GM12878 (cell line): ENCODE results near the gene PRDM2. TPM values are rescaled to one million over a fixed set of nuclear protein-coding genes. Genes with fewer than 3 reads are reported as not detected.

Experiments
- ATAC-seq: fragments of 200-7000 bp; cut with Tn5 transposase; 3 replicates; pipeline ENCODE4 v1.9.1; 2020; ENCODE audit warnings: mild to moderate bottlenecking, moderate library complexity
- BruUV-seq: library from RNA; stranded (reverse); fragments of 400-500 nt; replicated peaks from 2 replicates; lab custom pipeline; 2021; lab: Mats Ljungman, UMichigan
- CTCF ChIA-PET: fragments of 300-600 bp; sonication (Branson Sonifier 250); formaldehyde crosslinking; extraction: SDS; loops from one replicate; lab custom pipeline; 2021; ENCODE audit warnings: inconsistent platforms; lab: Yijun Ruan, JAX
- POLR2A ChIA-PET: fragments of 350-600 bp; formaldehyde crosslinking; extraction: SDS; loops from one replicate; lab custom pipeline; 2021; ENCODE audit warnings: inconsistent platforms; lab: Charles Lee
- RAD21 ChIA-PET: fragments of 300-600 bp; sonication (Branson Sonifier 250); formaldehyde crosslinking; loops from one replicate; lab custom pipeline; 2023; ENCODE audit warnings: antibody characterized with exemption; ENCODE audit not compliant: unreplicated experiment; lab: Charles Lee
- SMC1A ChIA-PET: fragments of 300-600 bp; sonication (Branson Sonifier 250); formaldehyde crosslinking; loops from one replicate; lab custom pipeline; 2023; ENCODE audit not compliant: unreplicated experiment, uncharacterized antibody; lab: Charles Lee
- DNase-seq: peaks from one replicate; pipeline ENCODE4 v3.0.0-alpha.2; 2011; ENCODE audit warnings: low read depth, low spot score
- FAIRE-seq: peaks from 3 replicates; lab custom pipeline; 2011; peaks lifted over from hg19 to GRCh38; lab: Jason Lieb, UNC
- H2AFZ ChIP-seq: 2 replicates; pipeline ENCODE4 v1.6.0; 2011; ENCODE audit warnings: low read depth, low read length, control low read depth; ENCODE audit not compliant: control insufficient read depth
- H3K27ac ChIP-seq: 2 replicates; pipeline ENCODE4 v1.5.1; 2011; ENCODE audit warnings: control low read depth; ENCODE audit not compliant: control insufficient read depth, insufficient read depth
- H3K27me3 ChIP-seq, 2 experiments: replicated peaks in 1 of 2; 2 replicates each; pipeline versions ENCODE4 v1.6.0 to v1.6.1; 2011; ENCODE audit warnings: low read length in 1 of 2; ENCODE audit not compliant: control insufficient read depth in 2 of 2, insufficient read depth in 2 of 2
- H3K36me3 ChIP-seq, 2 experiments: 2 replicates each; pipeline ENCODE4 v1.5.1; 2011; ENCODE audit warnings: low read length in 1 of 2; ENCODE audit not compliant: control insufficient read depth in 2 of 2, insufficient read depth in 2 of 2
- H3K4me1 ChIP-seq: 2 replicates; pipeline ENCODE4 v1.6.1; 2011; ENCODE audit warnings: mild to moderate bottlenecking, low read length, moderate library complexity, mixed read lengths; ENCODE audit not compliant: control insufficient read depth, insufficient read depth
- H3K4me2 ChIP-seq: 2 replicates; pipeline ENCODE4 v1.6.0; 2011; ENCODE audit warnings: control low read depth; ENCODE audit not compliant: control insufficient read depth, insufficient read depth
- H3K4me3 ChIP-seq: fragments of 200-600 bp; sonication (generic); 2 replicates; pipeline ENCODE4 v1.5.1; 2016
- H3K79me2 ChIP-seq: 2 replicates; pipeline ENCODE4 v1.6.0; 2011; ENCODE audit warnings: low read length; ENCODE audit not compliant: control insufficient read depth, insufficient read depth
- H3K9ac ChIP-seq: 2 replicates; pipeline ENCODE4 v1.8.0; 2011; ENCODE audit warnings: low read length, control low read depth, mixed read lengths; ENCODE audit not compliant: control insufficient read depth, insufficient read depth
- H3K9me3 ChIP-seq: replicated peaks from 3 replicates; pipeline ENCODE4 v1.5.1; 2011; ENCODE audit warnings: mild to moderate bottlenecking, low read length; ENCODE audit not compliant: control insufficient read depth, insufficient read depth
- H4K20me1 ChIP-seq: 2 replicates; pipeline ENCODE4 v1.6.0; 2011; ENCODE audit not compliant: control insufficient read depth, insufficient read depth
- BCL11A ChIP-seq: IDR thresholded peaks from 2 replicates; pipeline ENCODE4 v1.6.1; 2011; ENCODE audit warnings: low read depth, low read length
- CBX3 ChIP-seq: fragments of 200-600 bp; sonication (generic); IDR thresholded peaks from 2 replicates; pipeline ENCODE4 v1.6.1; 2016; ENCODE audit warnings: low read depth, borderline replicate concordance
- GABPA ChIP-seq: IDR thresholded peaks from 2 replicates; pipeline ENCODE4 v1.6.1; 2014; ENCODE audit warnings: antibody characterized with exemption, low read depth, mild to moderate bottlenecking, inconsistent platforms
- HDAC2 ChIP-seq: fragments of 200-600 bp; sonication (generic); IDR thresholded peaks from 2 replicates; pipeline ENCODE4 v1.6.1; 2017
- HDGF ChIP-seq: fragments of 450-650 bp; IDR thresholded peaks from 2 replicates; pipeline ENCODE4 v1.6.1; 2016; ENCODE audit warnings: antibody characterized with exemption
- RUNX3 ChIP-seq: IDR thresholded peaks from 2 replicates; pipeline ENCODE4 v1.6.1; 2012; ENCODE audit warnings: low read length, inconsistent platforms
- SREBF1 ChIP-seq: IDR thresholded peaks from 2 replicates; pipeline ENCODE4 v1.6.1; 2012; ENCODE audit warnings: mild to moderate bottlenecking, low read length
- STAT1 ChIP-seq: fragments of 450-650 bp; conservative IDR thresholded peaks from 2 replicates; pipeline ENCODE4 v1.6.1; 2014; ENCODE audit warnings: antibody characterized with exemption, mild to moderate bottlenecking
- ZNF207 ChIP-seq: fragments of 450-650 bp; IDR thresholded peaks from 2 replicates; pipeline ENCODE4 v1.6.1; 2014; ENCODE audit warnings: antibody characterized with exemption, mild to moderate bottlenecking, borderline replicate concordance
- ZNF217 ChIP-seq: fragments of 450-650 bp; IDR thresholded peaks from 2 replicates; pipeline ENCODE4 v1.6.1; 2017; ENCODE audit warnings: antibody characterized with exemption, mild to moderate bottlenecking
- ZNF274 ChIP-seq: IDR thresholded peaks from one replicate; pipeline ENCODE4 v1.8.0; 2011; ENCODE audit not compliant: insufficient read length, insufficient read depth
- WGBS: methylation state at CpG from one replicate; pipeline ENCODE4 v1.1.6; 2016; ENCODE audit warnings: low lambda C conversion rate; ENCODE audit not compliant: insufficient replicate concordance, insufficient coverage; ENCODE audit errors: missing lambda C conversion rate; 5-methylcytosine and 5-hydroxymethylcytosine counted together
- in situ Hi-C: fragments of 300-500 bp; cut with MboI; formaldehyde crosslinking; loops from 9 replicates; pipeline ENCODE4 v1.14.3; 2018; ENCODE audit warnings: mixed read lengths
- intact Hi-C: fragments of 100-400 bp; cut with micrococcal nuclease; formaldehyde crosslinking; loops from one replicate; pipeline ENCODE4 v1.14.2; 2022; ENCODE audit not compliant: unreplicated experiment
- polyA plus RNA-seq, 11 experiments: library from polyadenylated mRNA; depleted of rRNA in 4 of 11; unstranded in 6 of 11; stranded (reverse) in 5 of 11; fragments of >200 nt; fragmentation: Nextera tagmentation in 4 of 11; fragmentation: Illumina TruSeq in 1 of 11; extraction: Ambion mirVana in 4 of 11; extraction: Trizol in 1 of 11; gene quantifications; 1 replicate in 1 of 11; 2 replicates in 10 of 11; pipeline versions ENCODE4 v1.2.1 to v1.2.3, GENCODE V29; 2011 to 2016; ENCODE audit warnings: inconsistent platforms in 2 of 11, missing spikeins in 2 of 11, low read depth in 1 of 11
- total RNA-seq, 4 experiments: library from RNA; depleted of rRNA in 3 of 4; stranded (reverse); fragments of >200 nt in 3 of 4; fragmentation: Illumina TruSeq in 1 of 4; extraction: Trizol in 1 of 4; gene quantifications; 2 replicates each; pipeline versions ENCODE4 v1.2.1 to v1.2.3, GENCODE V29; 2013 to 2021
- TF ChIP-seq, protein P1 (sequence below): IDR thresholded peaks from 2 replicates; pipeline ENCODE4 v1.6.1; 2012; ENCODE audit warnings: low read depth, low read length, improper control_type of control experiment
- TF ChIP-seq, protein P2 (sequence below): fragments of 450-650 bp; formaldehyde crosslinking; IDR thresholded peaks from 2 replicates; pipeline ENCODE4 v1.4.0; 2020; ENCODE audit warnings: mild to moderate bottlenecking, moderate library complexity
- TF ChIP-seq, protein P3 (sequence below): fragments of 450-650 bp; IDR thresholded peaks from 2 replicates; pipeline ENCODE4 v1.6.1; 2016; ENCODE audit warnings: mild to moderate bottlenecking
- TF ChIP-seq, protein P4 (sequence below): IDR thresholded peaks from 2 replicates; pipeline ENCODE4 v1.6.1; 2012; ENCODE audit warnings: low read length, inconsistent platforms
- TF ChIP-seq, protein P5 (sequence below): fragments of 150-350 bp; IDR thresholded peaks from 2 replicates; pipeline ENCODE4 v1.6.1; 2014; ENCODE audit warnings: mild to moderate bottlenecking, low read depth, low read length

PRDM2 gene
- total and polyA plus RNA-seq, 10 of the 15 experiments (the other 5 are each of a cell fraction or from before 2014, with no cell fraction given), result 8.4 to 45.1 (median 23.5) TPM

DNA sequence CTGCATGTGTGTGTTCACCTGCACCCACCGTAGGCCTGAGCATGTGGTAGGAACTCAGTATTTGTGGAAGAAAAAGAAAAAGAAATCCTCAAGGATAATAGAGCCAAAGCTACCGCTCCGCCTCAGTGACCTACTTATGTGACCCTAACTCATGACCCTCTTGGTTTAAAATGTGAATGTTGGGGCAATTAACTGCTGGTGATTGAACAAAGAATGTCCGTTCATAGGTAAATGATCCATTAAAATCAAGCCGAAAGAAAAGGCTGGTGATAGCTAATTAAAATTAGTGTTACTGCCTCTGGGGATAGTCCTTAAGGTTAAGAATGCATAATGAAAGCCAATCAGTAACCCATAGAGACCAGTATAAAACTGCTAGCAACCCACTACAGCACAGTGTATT, 98.1 kb downstream of the PRDM2 start:
- CTCF ChIA-PET, result no interaction called here

More for the DNA sequence above, 98.1 kb downstream of the PRDM2 start:
- DNase-seq (no peak), ATAC-seq (no peak), FAIRE-seq (no peak)
- BruUV-seq, result no TSS peak
- TF ChIP-seq HDGF (no peak), RUNX3 (no peak), HDAC2 (no peak), CBX3 (no peak), ZNF207 (no peak), ZNF217 (no peak), SREBF1 (no peak), STAT1 (no peak), ZNF274 (no peak), GABPA (no peak), BCL11A (no peak)
- TF ChIP-seq, protein P1, sequence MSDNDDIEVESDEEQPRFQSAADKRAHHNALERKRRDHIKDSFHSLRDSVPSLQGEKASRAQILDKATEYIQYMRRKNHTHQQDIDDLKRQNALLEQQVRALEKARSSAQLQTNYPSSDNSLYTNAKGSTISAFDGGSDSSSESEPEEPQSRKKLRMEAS, result no peak
- TF ChIP-seq, protein P2, sequence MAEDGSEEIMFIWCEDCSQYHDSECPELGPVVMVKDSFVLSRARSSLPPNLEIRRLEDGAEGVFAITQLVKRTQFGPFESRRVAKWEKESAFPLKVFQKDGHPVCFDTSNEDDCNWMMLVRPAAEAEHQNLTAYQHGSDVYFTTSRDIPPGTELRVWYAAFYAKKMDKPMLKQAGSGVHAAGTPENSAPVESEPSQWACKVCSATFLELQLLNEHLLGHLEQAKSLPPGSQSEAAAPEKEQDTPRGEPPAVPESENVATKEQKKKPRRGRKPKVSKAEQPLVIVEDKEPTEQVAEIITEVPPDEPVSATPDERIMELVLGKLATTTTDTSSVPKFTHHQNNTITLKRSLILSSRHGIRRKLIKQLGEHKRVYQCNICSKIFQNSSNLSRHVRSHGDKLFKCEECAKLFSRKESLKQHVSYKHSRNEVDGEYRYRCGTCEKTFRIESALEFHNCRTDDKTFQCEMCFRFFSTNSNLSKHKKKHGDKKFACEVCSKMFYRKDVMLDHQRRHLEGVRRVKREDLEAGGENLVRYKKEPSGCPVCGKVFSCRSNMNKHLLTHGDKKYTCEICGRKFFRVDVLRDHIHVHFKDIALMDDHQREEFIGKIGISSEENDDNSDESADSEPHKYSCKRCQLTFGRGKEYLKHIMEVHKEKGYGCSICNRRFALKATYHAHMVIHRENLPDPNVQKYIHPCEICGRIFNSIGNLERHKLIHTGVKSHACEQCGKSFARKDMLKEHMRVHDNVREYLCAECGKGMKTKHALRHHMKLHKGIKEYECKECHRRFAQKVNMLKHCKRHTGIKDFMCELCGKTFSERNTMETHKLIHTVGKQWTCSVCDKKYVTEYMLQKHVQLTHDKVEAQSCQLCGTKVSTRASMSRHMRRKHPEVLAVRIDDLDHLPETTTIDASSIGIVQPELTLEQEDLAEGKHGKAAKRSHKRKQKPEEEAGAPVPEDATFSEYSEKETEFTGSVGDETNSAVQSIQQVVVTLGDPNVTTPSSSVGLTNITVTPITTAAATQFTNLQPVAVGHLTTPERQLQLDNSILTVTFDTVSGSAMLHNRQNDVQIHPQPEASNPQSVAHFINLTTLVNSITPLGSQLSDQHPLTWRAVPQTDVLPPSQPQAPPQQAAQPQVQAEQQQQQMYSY, result no peak
- TF ChIP-seq, protein P3, sequence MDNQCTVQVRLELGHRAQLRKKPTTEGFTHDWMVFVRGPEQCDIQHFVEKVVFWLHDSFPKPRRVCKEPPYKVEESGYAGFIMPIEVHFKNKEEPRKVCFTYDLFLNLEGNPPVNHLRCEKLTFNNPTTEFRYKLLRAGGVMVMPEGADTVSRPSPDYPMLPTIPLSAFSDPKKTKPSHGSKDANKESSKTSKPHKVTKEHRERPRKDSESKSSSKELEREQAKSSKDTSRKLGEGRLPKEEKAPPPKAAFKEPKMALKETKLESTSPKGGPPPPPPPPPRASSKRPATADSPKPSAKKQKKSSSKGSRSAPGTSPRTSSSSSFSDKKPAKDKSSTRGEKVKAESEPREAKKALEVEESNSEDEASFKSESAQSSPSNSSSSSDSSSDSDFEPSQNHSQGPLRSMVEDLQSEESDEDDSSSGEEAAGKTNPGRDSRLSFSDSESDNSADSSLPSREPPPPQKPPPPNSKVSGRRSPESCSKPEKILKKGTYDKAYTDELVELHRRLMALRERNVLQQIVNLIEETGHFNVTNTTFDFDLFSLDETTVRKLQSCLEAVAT, result no peak
- TF ChIP-seq, protein P4, sequence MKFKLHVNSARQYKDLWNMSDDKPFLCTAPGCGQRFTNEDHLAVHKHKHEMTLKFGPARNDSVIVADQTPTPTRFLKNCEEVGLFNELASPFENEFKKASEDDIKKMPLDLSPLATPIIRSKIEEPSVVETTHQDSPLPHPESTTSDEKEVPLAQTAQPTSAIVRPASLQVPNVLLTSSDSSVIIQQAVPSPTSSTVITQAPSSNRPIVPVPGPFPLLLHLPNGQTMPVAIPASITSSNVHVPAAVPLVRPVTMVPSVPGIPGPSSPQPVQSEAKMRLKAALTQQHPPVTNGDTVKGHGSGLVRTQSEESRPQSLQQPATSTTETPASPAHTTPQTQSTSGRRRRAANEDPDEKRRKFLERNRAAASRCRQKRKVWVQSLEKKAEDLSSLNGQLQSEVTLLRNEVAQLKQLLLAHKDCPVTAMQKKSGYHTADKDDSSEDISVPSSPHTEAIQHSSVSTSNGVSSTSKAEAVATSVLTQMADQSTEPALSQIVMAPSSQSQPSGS, result no peak
- TF ChIP-seq, protein P5, sequence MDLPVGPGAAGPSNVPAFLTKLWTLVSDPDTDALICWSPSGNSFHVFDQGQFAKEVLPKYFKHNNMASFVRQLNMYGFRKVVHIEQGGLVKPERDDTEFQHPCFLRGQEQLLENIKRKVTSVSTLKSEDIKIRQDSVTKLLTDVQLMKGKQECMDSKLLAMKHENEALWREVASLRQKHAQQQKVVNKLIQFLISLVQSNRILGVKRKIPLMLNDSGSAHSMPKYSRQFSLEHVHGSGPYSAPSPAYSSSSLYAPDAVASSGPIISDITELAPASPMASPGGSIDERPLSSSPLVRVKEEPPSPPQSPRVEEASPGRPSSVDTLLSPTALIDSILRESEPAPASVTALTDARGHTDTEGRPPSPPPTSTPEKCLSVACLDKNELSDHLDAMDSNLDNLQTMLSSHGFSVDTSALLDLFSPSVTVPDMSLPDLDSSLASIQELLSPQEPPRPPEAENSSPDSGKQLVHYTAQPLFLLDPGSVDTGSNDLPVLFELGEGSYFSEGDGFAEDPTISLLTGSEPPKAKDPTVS, result no peak
- RAD21 ChIA-PET, result no interaction called here
- no peak overlapping the region for H3K27ac ChIP-seq
- no peak overlapping the region for H3K4me3 ChIP-seq
- in situ Hi-C loops (no loop called here), intact Hi-C loops (no loop called here)
- peaks cover 8% of the 10 kb centered on the region for H3K79me2 ChIP-seq
- no peaks in the 10 kb centered on the region for H4K20me1 ChIP-seq
- 97% methylated on average over 5 of the region's 5 CpGs for WGBS
- peaks cover 1 to 7% of the 10 kb centered on the region in 2 experiments; a peak in 3 of 4 replicates for H3K36me3 ChIP-seq
- SMC1A ChIA-PET, result interaction anchor here (1.0 to 1.7 kb wide), 3 partner anchors 9 to 131 kb away, joined by 4 to 5 read pairs (median 4); no protein-coding TSS in a partner anchor
- no peak overlapping the region for H3K4me2 ChIP-seq
- peaks cover 17% of the 10 kb centered on the region for H3K4me1 ChIP-seq
- no peak overlapping the region for H2AFZ ChIP-seq
- no peak overlapping the region for H3K9ac ChIP-seq
- no peaks in the 10 kb centered on the region for H3K9me3 ChIP-seq
- POLR2A ChIA-PET, result no interaction called here
- H3K27me3 ChIP-seq, result no peaks in the 10 kb centered on the region
